ENCODE measurements around the gene KCNIP3.

DNA sequence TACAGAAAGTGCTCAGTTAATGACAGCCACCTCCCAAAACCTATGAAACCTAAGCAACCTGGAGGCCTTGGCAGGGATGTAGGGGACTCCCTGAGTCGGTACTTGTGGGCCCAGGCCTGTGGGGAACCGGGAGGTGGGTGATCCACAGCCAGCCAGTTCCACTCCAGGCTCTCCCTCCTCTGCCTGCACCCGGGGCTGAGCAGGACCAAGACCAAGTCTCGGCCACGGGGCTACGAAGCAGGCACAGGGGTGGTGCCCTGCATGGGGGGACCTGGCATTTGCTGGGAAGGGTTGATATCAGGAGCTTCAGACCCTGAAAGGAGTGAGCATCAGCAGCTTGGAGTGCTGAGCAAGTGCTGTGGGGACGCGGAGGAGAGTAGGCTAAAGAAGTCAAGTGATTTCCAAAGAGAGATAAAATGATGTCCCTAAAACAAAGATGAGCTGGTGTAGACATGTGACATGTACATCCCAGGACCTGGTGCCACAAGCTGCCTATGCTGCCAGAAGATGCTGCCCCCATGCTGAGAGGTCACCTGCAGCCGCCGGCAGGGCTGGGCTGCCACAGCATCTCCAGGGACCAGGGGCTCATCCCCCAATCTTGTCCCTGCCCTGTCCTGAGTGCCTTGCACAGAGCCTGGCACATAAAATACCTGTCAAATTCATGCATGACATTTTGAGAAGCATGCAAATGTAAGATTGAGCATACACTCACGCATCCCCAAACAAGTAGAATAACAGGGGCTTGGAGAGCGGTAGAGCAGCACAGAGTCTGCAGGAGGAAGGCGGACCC, 21.5 kb downstream of the KCNIP3 start:
- no peak for TF ChIP-seq EZH2 (IDR thresholded peaks at IDR 0.05)
- TF ChIP-seq POLR2AphosphoS5 (IDR thresholded peaks at IDR 0.05; ENCODE audit: borderline replicate concordance, low read depth, low read length), result no peak
